HepG2 (cell line): Measurements from ENCODE around the gene ACSM3. TPM values are rescaled to one million over a fixed set of nuclear protein-coding genes. Genes with fewer than 3 reads are reported as not detected.

ENCODE experiments used
- ATF7-NPFF ChIP-seq: sonication (generic); formaldehyde crosslinking; IDR thresholded peaks from 2 replicates; pipeline ENCODE4 v1.8.1; 2023; ENCODE audit warnings: mild to moderate bottlenecking, low read depth, missing genetic modification reagents, moderate library complexity
- CBX2 ChIP-seq, 2 experiments: fragments of 200-600 bp in 1 of 2; sonication (generic); formaldehyde crosslinking in 1 of 2; IDR thresholded peaks; 2 replicates each; pipeline versions ENCODE4 v1.7.0 to v1.8.1; 2018 to 2022; ENCODE audit warnings: low read depth in 2 of 2, low read length in 1 of 2, mild to moderate bottlenecking in 1 of 2, missing genetic modification reagents in 1 of 2
- CENPX ChIP-seq: sonication (generic); formaldehyde crosslinking; IDR thresholded peaks from 2 replicates; pipeline ENCODE4 v1.9.0; 2021; ENCODE audit warnings: mild to moderate bottlenecking, missing genetic modification reagents, moderate library complexity
- CREM ChIP-seq, 2 experiments: sonication (generic) in 1 of 2; formaldehyde crosslinking in 1 of 2; IDR thresholded peaks; 2 replicates each; pipeline versions ENCODE4 v1.4.0 to v1.6.1; 2016 to 2020; ENCODE audit warnings: antibody characterized with exemption in 1 of 2, mild to moderate bottlenecking in 1 of 2, missing genetic modification reagents in 1 of 2
- ETS1 ChIP-seq: sonication (generic); formaldehyde crosslinking; IDR thresholded peaks from 2 replicates; pipeline ENCODE4 v1.4.0; 2020; ENCODE audit warnings: missing genetic modification reagents
- FUBP1 ChIP-seq: sonication (generic); formaldehyde crosslinking; IDR thresholded peaks from 2 replicates; pipeline ENCODE4 v1.5.1; 2020; ENCODE audit warnings: missing genetic modification reagents, mild to moderate bottlenecking, borderline replicate concordance
- HDAC1 ChIP-seq: sonication (generic); formaldehyde crosslinking; IDR thresholded peaks from 2 replicates; pipeline ENCODE4 v1.5.1; 2020; ENCODE audit warnings: mild to moderate bottlenecking, missing genetic modification reagents
- HNRNPH1 ChIP-seq: fragments of 200-400 bp; formaldehyde crosslinking; optimal IDR thresholded peaks from 2 replicates; pipeline ENCODE3; 2017; ENCODE audit warnings: mild to moderate bottlenecking, low read depth, low read length
- HOXA3 ChIP-seq: sonication (generic); formaldehyde crosslinking; IDR thresholded peaks from 2 replicates; pipeline ENCODE4 v1.5.0; 2020; ENCODE audit warnings: missing genetic modification reagents
- MYNN ChIP-seq: sonication (generic); formaldehyde crosslinking; IDR thresholded peaks from 2 replicates; pipeline ENCODE4 v1.4.0; 2020; ENCODE audit warnings: mild to moderate bottlenecking, low read depth, missing genetic modification reagents
- NRL ChIP-seq: sonication (generic); formaldehyde crosslinking; IDR thresholded peaks from 2 replicates; pipeline ENCODE4 v1.5.0; 2020; ENCODE audit warnings: missing genetic modification reagents, mild to moderate bottlenecking, moderate library complexity, borderline replicate concordance
- PHF8 ChIP-seq: sonication (generic); formaldehyde crosslinking; IDR thresholded peaks from 2 replicates; pipeline ENCODE4 v1.5.0; 2020; ENCODE audit warnings: missing genetic modification reagents
- POLR2AphosphoS5 ChIP-seq: IDR thresholded peaks from 2 replicates; pipeline ENCODE4 v1.6.1; 2012; ENCODE audit warnings: low read depth, low read length
- REXO4 ChIP-seq: sonication (generic); formaldehyde crosslinking; IDR thresholded peaks from 2 replicates; pipeline ENCODE4 v1.8.0; 2022; ENCODE audit warnings: missing genetic modification reagents, mild to moderate bottlenecking, borderline replicate concordance
- ZBTB25 ChIP-seq: IDR thresholded peaks from 2 replicates; pipeline ENCODE4 v1.6.1; 2018; ENCODE audit warnings: missing genetic modification reagents
- ZNF274 ChIP-seq: sonication (generic); formaldehyde crosslinking; IDR thresholded peaks from 2 replicates; pipeline ENCODE4 v1.5.1; 2020; ENCODE audit warnings: mild to moderate bottlenecking, missing genetic modification reagents
- ZNF317 ChIP-seq: sonication (generic); formaldehyde crosslinking; IDR thresholded peaks from 2 replicates; pipeline ENCODE4 v1.5.0; 2020; ENCODE audit warnings: mild to moderate bottlenecking, missing genetic modification reagents
- ZNF672 ChIP-seq: sonication (generic); formaldehyde crosslinking; IDR thresholded peaks from 2 replicates; pipeline ENCODE4 v1.8.1; 2022; ENCODE audit warnings: missing genetic modification reagents
- ZNF710 ChIP-seq: sonication (generic); formaldehyde crosslinking; IDR thresholded peaks from 2 replicates; pipeline ENCODE4 v1.5.0; 2020; ENCODE audit warnings: mild to moderate bottlenecking, missing genetic modification reagents, borderline replicate concordance
- ZNF777 ChIP-seq: sonication (generic); formaldehyde crosslinking; IDR thresholded peaks from 2 replicates; pipeline ENCODE4 v1.4.0; 2020; ENCODE audit warnings: missing genetic modification reagents
- ZSCAN21 ChIP-seq: sonication (generic); formaldehyde crosslinking; IDR thresholded peaks from 2 replicates; pipeline ENCODE4 v1.8.0; 2022; ENCODE audit warnings: mild to moderate bottlenecking, missing genetic modification reagents, moderate library complexity, borderline replicate concordance
- polyA plus RNA-seq, 8 experiments: library from polyadenylated mRNA; depleted of rRNA in 3 of 8; stranded (reverse) in 7 of 8; unstranded in 1 of 8; fragments of >200 nt; fragmentation: Illumina TruSeq in 4 of 8; extraction: Trizol in 4 of 8; gene quantifications; 2 replicates each; pipeline versions ENCODE4 v1.2.1 to v1.2.3, GENCODE V29; 2011 to 2016; ENCODE audit warnings: low read depth in 4 of 8, missing spikeins in 1 of 8, mixed read lengths in 1 of 8; ENCODE audit not compliant: insufficient read depth in 1 of 8
- total RNA-seq, 5 experiments: library from RNA; depleted of rRNA; stranded (reverse); fragments of >200 nt; fragmentation: Illumina TruSeq; extraction: Trizol; gene quantifications; 2 replicates each; pipeline ENCODE4 v1.2.3, GENCODE V29; 2016; ENCODE audit warnings: low read depth in 1 of 5

The ACSM3 gene
- total and polyA plus RNA-seq, 2 of the 13 experiments (the other 11 are each of a cell fraction or from before 2014, with no cell fraction given) = 74.0 to 108 TPM

- no peak for TF ChIP-seq ZNF710 (CRISPR knock-in tag)
- no peak for TF ChIP-seq CBX2 (IDR thresholded peaks at IDR 0.05; ENCODE audit: low read depth, low read length)
- no peak for TF ChIP-seq CBX2 (CRISPR knock-in tag; IDR thresholded peaks at IDR 0.05; ENCODE audit: low read depth)
- no peak for TF ChIP-seq CENPX
- TF ChIP-seq HOXA3 (CRISPR knock-in tag) = no peak; the same call in 1 of the 2 replicates
- no peak for TF ChIP-seq ZNF317
- no peak for TF ChIP-seq CREM (IDR thresholded peaks at IDR 0.05)
- no peak for TF ChIP-seq CREM (CRISPR knock-in tag; IDR thresholded peaks at IDR 0.05)
- TF ChIP-seq ZSCAN21 (CRISPR knock-in tag) = no peak
- TF ChIP-seq ZNF274 (CRISPR knock-in tag) = peak; percentile 86
- TF ChIP-seq POLR2AphosphoS5 = no peak
- peak; percentile 20; the same call in 1 of the 2 replicates for TF ChIP-seq ATF7-NPFF (CRISPR knock-in tag)
- TF ChIP-seq ZNF672 (CRISPR knock-in tag) = no peak
- TF ChIP-seq ZNF777 (CRISPR knock-in tag) = no peak
- TF ChIP-seq PHF8 = no peak
- TF ChIP-seq HNRNPH1 = no peak
- TF ChIP-seq ETS1 (CRISPR knock-in tag) = no peak
- TF ChIP-seq FUBP1 = no peak
- no peak for TF ChIP-seq HDAC1 (CRISPR knock-in tag)
- no peak for TF ChIP-seq ZBTB25 (CRISPR knock-in tag)
- TF ChIP-seq NRL (CRISPR knock-in tag) = 0 out of 2 replicates have a peak, but pooled peaks have one; percentile 23
- no peak for TF ChIP-seq MYNN
- no peak for TF ChIP-seq REXO4 (CRISPR knock-in tag)
Observed at GRCh38 chr16:20774703-20775362, 11.0 kb downstream of the ACSM3 start (continued).
